ENCODE results near the gene CWH43.
"Not testable (repeated sequence)": the region's sequence is repeated elsewhere in the genome, so short reads cannot be mapped to it uniquely, and the experiment has no call there.

The CWH43 gene

DNA sequence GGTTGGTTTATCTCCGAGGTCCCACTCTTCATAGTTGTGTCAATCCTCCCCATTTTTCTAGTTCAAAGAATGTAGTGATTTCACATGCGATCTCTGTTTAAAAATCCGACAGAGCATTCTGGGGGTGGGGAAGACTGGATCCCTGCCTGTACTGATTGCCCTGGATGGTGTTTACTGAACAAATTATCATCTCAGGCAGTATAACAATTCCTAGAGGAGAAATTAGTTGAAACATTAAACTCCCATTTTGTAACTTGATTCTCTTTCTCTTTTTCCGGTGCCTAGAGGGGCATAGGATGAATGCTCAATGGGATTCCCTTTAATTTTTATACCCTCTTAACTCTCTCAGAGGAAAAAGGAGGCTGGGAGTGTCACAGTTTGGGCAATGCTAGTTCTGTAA, 10.0 kb upstream of the CWH43 start:
- no peak for DNase-seq (ENCODE audit: low read depth)

DNA sequence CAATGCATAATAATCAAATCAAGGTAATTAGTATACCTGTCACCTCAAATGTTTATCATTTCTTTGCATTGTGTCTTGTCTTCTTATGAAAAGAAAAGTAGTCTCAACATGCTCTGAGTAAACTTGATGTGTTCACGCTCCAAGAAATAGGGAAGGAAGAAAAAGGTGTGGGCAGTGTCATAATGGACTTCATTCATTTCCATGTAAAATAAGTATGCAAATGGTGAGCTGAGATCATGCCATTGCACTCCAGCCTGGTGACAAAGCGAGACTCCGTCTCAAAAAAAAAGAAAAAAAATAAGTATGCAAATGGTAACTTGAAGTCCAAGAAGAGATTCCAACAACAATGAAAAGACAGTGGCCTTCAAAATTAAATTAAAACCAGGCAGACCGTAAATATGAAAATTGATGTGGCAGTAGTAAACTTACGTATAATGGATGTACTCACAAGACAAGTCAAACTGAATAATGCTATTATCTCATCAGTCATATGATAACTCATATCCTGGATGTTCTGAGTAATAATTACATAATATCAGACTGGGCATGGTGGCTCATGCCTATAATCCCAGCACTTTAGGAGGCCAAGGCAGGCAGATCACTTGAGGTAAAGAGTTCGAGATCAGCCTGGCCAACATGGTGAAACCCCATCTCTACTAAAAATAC, 6.0 kb upstream of the CWH43 start:
- no peak for DNase-seq (ENCODE audit: low read depth)

DNA sequence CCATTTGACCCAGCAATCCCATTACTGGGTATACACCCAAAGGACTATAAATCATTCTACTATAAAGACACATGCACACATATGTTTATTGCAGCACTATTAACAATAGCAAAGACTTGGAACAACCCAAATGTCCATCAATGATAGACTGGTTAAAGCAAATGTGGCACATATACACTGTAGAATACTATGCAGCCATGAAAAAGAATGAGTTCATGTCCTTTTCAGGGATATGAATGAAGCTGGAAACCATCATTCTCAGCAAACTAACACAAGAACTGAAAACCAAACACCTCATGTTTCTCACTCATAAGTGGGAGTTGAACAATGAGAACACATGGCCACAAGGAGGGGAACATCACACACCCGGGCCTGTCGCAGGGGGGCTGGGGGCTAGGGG, 2.1 kb upstream of the CWH43 start:
- DNase-seq (ENCODE audit: low read depth), result not testable (repeated sequence)

DNA sequence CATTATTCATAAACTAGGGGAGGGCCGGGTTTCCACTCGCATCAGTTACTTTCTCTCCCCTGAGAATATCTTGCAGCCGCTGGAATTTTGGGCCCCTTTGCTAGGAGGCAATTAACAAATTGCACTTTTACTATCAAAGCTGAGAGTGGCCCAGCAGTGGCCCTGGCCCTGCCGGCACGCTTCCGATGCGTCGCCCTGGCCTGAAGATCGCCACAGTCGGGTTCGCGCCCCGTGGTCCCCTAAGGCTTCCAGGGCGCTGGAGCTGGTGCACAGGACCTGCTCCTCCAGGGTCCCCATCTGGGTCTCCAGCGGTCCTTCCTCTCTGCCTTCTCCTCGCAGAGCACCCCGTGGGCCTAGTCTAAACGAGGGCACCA, 486 bp upstream of the CWH43 start:
- no peak for DNase-seq (ENCODE audit: low read depth)

DNA sequence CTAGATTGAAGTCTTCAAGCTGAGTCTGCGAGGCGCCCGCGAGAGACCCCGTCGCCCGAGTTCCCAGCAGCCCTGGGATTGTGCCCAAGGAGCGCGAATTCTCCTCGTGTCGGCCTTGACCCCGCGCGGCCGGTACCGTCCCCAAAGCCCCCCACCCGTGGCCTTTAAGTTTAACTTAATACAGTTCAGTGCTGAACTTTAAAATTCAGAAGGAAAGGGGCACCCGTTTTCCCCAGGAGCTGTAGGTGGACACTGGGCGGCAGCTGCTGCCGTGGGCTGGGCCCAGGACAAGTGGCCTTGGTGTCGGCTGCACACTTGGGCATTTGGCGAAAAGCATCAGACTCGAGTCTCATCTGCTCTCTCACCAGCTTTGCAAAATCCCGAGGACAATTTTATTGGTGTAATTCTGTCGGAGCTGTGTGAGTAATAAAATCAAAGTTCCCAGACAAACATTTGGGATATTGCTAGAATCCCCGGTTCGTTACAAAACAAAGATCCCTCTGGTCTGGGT, 634 bp downstream of the CWH43 start:
- DNase-seq (ENCODE audit: low read depth), result no peak

DNA sequence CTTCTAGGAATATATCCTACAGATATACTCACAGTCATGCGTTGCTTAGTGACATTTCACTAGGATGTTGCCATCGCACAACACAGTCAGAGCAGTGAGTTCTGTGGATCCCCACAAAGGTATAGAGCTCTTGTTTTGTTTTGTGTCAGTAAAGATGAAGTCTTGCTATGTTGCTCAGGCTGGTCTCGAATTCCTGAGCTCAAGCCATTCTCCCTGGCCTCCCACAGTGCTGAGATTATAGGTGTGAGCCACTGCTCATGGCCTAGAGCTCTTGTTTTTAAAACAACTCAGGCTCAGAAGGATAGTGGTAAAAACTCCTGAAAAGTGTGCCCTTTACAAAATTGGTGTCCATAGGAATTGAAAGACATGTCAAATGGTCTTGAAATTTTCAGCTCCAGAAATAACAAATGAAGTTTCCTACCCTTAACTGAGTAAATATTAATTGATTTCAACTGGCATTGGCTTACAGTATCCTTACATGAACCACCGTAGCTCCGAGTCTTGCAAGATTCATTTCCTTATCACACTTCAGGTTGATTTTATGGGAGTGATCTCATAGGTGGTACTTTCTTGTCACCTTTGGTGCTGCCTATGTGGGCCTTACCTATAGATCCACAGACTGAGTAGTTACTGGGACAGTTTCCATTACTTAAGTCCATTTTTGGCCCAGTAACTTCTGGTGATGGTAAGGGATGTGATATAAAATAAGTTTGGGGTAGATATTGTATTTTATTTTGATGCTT, 3.6 kb downstream of the CWH43 start:
- DNase-seq (ENCODE audit: low read depth), result no peak

DNA sequence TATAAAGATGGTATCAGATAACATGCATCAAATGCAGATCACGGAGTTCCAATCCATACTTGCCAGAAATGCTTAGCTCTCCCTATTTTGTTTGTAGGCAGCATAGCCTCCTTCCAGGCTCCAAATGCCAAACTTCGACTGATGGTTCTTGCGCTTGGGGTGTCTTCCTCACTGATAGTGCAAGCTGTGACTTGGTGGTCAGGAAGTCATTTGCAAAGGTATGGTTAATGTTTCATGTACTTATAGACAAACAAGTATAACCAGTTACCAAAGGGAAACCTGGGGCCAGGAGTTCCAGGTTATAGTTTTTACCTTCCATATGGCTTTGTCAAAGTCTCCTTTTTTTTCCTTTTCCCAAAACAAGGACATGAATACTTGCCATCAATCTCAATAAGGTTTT, 5.3 kb downstream of the CWH43 start:
- no peak for DNase-seq (ENCODE audit: low read depth)

DNA sequence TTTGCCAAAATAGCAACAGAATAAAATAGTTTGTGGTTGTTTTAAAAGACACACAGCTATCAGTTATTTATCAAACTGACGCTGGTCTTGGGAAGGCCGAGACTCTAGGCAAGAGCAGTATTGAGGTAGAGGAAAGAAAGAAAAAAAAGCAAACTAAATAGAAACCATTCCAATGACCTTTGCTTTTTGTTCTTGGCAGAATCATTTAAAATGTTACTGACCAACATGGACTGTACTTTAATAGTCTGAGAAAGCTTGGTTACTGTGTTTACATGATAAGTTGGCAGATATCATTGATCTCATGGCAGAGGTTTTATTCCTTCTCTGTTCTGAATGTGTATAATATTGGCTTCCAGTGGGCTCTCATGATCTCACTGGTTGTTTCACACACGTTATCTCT, 11.9 kb downstream of the CWH43 start:
- no peak for DNase-seq (ENCODE audit: low read depth)

DNA sequence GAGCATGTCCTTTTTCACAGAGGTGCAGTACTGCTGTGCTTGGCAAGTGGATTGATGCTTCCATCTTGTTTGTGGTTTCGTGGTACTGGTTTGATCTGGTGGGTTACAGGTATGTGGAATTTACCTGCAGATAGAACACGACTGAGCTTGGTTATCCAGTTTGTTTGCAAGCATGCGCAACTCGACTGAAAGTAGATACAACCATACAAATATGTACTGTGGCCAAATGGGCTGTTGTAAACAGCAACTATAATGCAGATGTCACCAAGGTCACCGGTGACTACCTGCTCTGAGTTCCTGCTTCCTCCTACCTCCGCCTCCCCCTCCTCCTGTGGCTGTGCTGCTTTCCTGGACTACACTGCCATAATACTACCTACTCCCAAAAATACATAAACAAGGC, 12.4 kb downstream of the CWH43 start:
- DNase-seq (ENCODE audit: low read depth), result no peak

DNA sequence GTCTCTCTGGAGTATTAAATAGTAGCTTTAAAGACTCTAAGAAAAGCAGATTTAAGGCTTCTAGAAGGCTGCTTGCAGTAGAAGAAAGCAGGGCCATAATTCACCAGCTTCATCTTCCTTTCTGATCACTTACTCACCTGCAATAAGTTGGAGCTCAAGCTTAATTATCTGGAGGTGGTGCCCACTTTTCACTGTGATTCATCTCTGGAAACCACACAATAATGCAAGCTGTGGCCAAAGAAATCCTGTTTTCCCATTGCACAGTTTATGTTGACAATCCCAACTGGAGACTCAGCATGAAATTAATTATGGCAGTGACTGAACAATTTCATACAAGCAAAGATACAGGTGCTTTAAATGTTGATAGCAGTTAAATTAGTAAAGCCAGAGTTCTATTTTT, 14.7 kb downstream of the CWH43 start:
- no peak for DNase-seq (ENCODE audit: low read depth)

DNA sequence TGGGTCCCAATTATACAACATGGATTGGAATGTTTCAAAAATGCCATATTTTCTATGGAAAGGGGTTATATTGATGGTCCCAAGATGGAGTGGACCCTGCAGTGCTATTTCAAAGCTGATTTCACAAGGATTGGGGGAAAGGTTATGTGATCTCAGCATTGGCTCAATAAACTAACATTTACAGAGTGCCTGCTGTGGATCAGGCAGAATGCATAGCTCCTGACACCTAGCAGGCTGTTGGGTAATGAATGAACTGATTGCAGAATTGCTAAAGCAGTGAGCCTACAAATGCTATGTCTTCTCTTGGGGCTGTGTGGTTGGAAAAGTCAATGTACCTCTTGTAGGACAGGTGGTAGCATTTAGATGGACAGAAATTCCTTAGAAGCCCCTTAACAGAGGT, 16.9 kb downstream of the CWH43 start:
- no peak for DNase-seq (ENCODE audit: low read depth)

DNA sequence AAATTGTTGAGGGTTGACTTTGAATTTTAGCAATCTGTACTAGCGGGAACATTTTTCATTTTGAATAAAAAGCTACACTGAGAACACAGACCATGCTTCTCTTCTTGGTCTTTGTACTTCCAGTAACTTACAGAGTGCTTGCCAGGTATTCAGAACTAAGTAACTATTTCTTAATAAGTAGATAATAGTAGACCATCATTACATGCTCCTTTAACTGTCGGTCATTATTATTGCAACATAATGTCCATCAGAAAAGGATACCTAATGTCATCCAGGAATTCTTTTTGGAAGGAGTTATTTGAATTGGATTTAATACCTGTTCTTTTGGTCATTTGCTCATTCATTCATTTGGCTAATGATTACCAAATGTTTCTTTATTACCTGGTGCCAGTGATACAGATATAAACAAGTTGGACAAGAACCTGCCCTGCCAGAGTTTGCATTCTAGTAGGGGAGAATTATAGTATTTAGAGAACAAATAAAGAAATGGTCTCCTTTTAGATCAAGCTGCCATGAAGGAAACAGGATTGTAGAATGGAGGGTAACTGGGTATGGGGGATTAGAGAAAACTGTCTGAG, 32.7 kb downstream of the CWH43 start:
- no peak for DNase-seq (ENCODE audit: low read depth)

DNA sequence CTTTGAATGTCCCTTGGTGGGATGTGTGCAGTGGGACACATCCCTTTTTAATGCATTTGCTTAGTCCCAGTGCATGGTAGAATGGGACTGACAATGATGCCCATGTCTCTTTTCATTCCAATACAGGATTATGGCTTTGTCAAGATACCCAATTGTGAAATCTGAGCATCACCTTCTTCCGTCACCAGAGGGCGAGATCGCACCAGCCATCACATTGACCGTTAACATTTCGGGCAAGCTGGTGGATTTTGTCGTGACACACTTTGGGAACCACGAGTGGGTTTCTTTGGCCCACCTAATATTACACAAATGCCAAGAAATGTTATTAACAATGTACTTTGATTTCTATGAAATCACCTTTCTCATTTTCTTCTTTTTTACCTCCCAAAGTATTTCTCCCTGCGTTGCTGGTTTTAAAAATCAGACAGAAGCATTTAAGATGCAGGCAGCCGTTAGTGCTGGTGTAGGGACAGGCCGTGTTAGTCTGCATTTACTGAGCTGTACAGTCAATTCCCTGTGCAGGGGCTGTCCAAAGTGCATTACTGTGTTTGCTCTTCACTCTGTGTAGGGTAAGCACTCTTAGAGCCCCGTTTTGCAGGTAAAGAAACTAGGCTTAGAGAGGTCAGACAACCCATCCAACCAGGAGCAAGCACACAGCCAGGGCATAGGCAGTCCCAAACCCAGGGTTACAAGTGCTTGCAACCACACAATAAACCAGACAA, 46.5 kb downstream of the CWH43 start:
- no peak for DNase-seq (ENCODE audit: low read depth)

DNA sequence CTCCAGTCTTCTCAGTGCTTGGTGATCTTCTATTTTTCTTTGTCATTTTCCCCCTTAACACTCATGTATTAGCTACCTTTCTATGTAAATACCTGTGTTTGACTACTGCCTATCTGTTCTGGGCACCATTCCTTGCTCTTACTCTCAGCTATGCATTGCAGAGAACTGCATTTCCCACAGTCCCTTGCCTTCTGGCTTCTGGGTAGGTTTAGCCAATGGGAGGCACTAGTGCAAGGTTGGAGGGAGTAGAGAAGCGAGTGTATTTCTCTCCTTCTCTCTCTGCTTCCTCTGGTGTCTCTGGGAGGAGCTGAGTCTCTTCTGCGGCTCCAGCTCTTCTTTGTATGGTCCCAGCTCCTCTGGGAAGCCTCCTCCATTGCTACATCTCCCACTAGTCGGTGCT, 50.5 kb downstream of the CWH43 start:
- DNase-seq (ENCODE audit: low read depth), result no peak

DNA sequence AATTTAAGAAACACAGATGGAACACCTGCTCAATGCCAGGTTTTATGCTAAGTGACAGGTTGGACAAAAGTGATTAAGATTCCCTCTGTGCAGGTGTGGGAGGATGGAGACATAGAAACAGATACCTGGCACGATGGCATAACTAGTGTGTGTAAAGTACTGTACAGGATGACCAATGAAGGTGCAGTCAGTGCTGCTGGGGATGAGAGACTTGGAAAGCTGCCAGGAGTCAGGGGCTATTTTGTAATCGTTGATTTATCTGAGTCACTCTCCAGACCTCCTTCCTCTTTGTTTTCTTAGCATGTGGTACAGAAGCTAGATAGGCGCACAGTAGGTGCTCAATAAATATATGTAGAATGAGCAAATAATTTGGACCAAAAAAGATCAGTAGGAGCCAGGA, 58.2 kb downstream of the CWH43 start:
- no peak for DNase-seq (ENCODE audit: low read depth)

DNA sequence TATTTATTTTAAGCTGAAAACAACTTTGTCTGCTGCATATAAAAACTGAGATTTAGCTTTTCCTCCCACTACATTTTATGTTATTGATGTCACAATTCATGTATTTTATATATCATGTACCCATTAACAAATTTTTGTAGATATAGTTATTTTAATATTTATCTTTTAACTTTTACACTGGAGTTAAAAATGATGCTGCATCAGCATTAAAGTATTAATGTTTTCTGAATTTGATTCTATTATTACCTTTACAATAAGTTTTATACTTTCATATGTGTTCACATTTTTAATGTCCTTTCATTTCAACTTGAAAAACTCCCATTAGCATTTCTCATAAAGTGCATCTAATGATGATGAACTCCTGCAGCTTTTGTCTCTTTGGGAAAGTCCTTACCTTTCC, 72.2 kb downstream of the CWH43 start:
- DNase-seq (ENCODE audit: low read depth), result no peak

DNA sequence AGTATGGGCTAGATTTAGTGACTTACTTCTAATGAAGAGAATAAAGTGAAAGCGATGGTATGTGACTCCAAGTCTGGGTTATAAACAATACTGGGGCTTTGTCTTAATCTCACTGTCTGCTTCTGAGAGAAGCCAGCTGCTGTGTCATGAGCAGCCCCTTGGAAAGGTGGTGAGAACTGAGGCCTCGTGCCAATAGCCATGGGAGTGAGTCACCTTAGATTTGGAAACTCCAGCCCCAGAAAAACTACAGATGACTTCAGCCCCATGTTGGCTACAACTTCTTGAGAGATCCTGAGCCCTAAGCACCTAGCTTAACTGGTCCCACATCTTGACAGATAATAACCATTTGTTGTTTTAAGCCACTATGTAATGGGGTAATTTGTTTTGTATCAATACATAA, 77.6 kb downstream of the CWH43 start:
- no peak for DNase-seq (ENCODE audit: low read depth)

DNA sequence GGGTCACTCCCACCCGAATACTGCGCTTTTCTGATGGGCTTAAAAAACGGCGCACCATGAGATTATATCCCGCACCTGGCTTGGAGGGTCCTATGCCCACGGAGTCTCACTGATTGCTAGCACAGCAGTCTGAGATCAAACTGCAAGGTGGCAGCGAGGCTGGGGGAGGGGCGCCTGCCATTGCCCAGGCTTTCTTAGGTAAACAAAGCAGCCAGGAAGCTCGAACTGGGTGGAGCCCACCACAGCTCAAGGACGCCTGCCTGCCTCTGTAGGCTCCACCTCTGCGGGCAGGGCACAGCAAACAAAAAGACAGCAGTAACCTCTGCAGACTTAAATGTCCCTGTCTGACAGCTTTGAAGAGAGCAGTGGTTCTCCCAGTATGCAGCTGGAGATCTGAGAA, 86.1 kb downstream of the CWH43 start:
- not testable (repeated sequence) for DNase-seq (ENCODE audit: low read depth)

DNA sequence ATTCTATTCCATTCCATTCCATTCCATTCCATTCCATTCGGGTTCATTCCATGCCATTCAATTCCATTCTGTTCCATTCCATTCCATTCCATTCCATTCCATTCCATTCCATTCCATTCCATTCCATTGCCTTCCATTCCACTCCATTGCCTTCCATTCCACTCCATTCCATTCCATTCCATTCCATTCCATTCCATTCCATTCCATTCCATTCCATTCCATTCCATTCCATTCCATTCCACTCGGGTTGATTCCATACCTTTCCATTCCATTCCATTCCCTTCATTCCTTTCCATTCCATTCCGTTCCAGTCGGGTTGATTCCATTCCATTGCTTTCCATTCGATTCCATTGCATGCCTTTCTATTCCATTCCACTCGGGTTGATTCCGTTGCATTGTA, 105.8 kb downstream of the CWH43 start:
- DNase-seq (ENCODE audit: low read depth), result not testable (repeated sequence)

DNA sequence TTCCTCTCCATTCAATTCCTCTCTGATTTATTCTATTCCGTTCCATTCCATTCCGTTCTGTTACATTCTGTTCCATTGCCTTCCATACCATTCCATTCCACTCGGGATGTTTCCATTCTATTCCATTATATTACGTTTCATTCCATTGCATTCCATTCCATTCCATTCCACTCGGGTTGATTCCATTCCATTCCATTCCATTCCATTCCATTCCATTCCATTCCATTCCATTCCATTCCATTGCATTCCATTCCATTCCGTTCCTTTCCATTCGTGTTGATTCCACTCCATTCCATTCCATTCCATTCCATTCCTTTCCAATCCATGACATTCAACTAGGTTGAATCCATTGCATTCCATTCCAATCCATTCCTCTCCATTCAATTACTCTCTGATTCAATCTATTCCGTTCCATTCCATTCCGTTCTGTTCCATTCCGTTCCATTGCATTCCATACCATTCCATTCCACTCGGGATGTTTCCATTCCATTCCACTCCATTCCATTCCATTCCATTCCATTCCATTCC, 106.6 kb downstream of the CWH43 start:
- not testable (repeated sequence) for DNase-seq (ENCODE audit: low read depth)

DNA sequence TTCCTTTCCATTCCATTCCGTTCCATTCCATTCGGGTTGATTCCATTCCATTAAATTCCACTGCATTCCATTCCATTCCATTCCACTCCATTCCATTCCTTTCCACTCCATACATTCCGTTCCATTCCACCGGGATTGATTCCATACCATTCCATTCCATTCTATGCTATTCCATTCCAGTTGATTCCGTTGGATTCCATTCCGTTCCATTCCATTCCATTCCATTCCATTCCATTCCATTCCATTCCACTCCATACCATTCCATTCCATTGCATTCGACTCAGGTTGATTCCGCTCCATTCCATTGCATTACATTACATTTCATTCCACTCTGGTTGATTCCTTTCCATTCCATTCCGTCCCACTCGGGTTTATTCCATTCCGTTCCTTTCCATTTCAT, 110.1 kb downstream of the CWH43 start:
- DNase-seq (ENCODE audit: low read depth), result not testable (repeated sequence)

DNA sequence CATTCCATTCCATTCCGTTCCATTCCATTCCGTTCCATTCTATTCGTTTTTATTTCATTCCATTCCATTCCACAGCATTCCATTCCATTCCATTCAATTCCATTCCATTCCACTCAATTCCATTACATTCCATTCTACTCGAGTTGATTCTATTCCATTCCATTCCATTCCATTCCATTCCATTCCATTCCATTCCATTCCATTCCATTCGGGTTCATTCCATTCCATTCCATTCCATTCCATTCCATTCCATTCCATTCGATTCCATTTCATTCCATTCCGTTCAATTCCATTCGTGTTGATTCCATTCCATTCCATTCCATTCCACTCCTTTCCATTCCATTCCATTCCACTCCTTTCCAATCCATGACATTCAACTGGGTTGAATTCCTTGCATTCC, 110.6 kb downstream of the CWH43 start:
- DNase-seq (ENCODE audit: low read depth), result not testable (repeated sequence)

DNA sequence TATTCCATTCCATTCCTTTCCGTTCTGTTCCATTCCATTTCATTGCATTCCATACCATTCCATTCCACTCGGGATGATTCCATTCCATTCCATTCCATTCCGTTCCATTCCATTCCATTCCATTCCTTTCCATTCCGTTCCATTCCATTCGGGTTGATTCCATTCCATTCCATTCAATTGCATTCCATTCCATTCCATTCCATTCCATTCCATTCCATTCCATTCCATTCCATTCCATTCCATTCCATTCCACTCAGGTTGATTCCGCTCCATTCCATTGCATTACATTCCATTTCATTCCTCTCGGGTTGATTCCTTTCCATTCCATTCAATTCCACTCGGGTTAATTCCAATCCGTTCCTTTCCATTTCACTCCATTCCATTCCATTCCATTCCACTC, 111.0 kb downstream of the CWH43 start:
- not testable (repeated sequence) for DNase-seq (ENCODE audit: low read depth)

Data from T-helper 22 cell (primary cell).